WTC11 (cell line): Measurements from ENCODE around the gene TIMM13.

Source experiments
- CTCF ChIP-seq: fragments of 200-600 bp; IDR thresholded peaks from 2 replicates; pipeline ENCODE4 v1.8.0; 2022; ENCODE audit warnings: antibody characterized with exemption
- ESRRA ChIP-seq: sonication (generic); formaldehyde crosslinking; IDR thresholded peaks from 2 replicates; pipeline ENCODE4 v1.8.1; 2022; ENCODE audit warnings: mild to moderate bottlenecking, missing genetic modification reagents, borderline replicate concordance
- IRF1 ChIP-seq: sonication (generic); formaldehyde crosslinking; IDR thresholded peaks from 2 replicates; pipeline ENCODE4 v1.8.0; 2023; ENCODE audit warnings: missing genetic modification reagents
- ZBTB21 ChIP-seq: sonication (generic); formaldehyde crosslinking; IDR thresholded peaks from 2 replicates; pipeline ENCODE4 v1.8.1; 2023; ENCODE audit warnings: mild to moderate bottlenecking, missing genetic modification reagents, borderline replicate concordance
- ZNF317 ChIP-seq: sonication (generic); formaldehyde crosslinking; IDR thresholded peaks from 2 replicates; pipeline ENCODE4 v1.8.1; 2023; ENCODE audit warnings: low read depth, mild to moderate bottlenecking, moderate library complexity, missing genetic modification reagents, borderline replicate concordance
- TF ChIP-seq, protein P1 (sequence below): sonication (generic); formaldehyde crosslinking; IDR thresholded peaks from 2 replicates; pipeline ENCODE4 v1.8.1; 2023; ENCODE audit warnings: mild to moderate bottlenecking, missing genetic modification reagents, moderate library complexity

DNA sequence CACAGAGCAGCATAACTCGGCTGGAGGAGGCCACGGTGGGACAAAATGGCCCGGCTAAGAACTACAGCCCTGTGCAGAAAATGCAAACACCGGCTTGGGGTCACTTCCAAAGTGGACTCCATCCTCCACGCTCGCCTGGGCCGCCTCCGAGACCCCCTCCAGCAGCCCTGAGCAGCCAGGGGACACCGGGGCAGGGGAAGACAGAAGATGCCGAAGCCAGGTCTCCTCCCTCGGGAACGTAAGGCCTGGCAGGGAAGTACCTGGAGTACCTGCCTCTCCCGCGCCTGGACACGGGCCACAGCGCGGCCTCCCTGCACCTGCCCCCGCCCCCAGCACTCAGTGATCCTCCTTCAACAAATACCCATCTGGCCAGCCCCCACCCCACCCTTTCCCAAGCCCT lies 24.4 kb upstream of the TIMM13 start:
- TF ChIP-seq CTCF (no peak), ZNF317 (CRISPR knock-in tag) (no peak), ZBTB21 (CRISPR knock-in tag) (no peak), IRF1 (CRISPR knock-in tag) (no peak), ESRRA (CRISPR knock-in tag) (no peak)
- TF ChIP-seq, protein P1, sequence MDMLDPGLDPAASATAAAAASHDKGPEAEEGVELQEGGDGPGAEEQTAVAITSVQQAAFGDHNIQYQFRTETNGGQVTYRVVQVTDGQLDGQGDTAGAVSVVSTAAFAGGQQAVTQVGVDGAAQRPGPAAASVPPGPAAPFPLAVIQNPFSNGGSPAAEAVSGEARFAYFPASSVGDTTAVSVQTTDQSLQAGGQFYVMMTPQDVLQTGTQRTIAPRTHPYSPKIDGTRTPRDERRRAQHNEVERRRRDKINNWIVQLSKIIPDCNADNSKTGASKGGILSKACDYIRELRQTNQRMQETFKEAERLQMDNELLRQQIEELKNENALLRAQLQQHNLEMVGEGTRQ (CRISPR knock-in tag): no peak
